Measurements from ENCODE around the gene ZSWIM8.
A peak's percentile ranks its signal among the peaks of the same experiment; 100 is the strongest.

The ZSWIM8 gene

GRCh38 chr10:73847031-73847430 lies 61.6 kb downstream of the ZSWIM8 start:
- DNase-seq, result no peak

- peak; percentile 86 for DNase-seq
Measured at GRCh38 chr10:73848821-73849489, 63.5 kb downstream of the ZSWIM8 start.

GRCh38 chr10:73850211-73850610 lies 64.8 kb downstream of the ZSWIM8 start:
- no peak for DNase-seq

GRCh38 chr10:73850863-73851461 lies 65.6 kb downstream of the ZSWIM8 start:
- DNase-seq, result no peak
